ENCODE results near the gene SLC6A6. TPM values are rescaled to one million over a fixed set of nuclear protein-coding genes. Genes with fewer than 3 reads are reported as not detected.
A peak's percentile ranks its signal among the peaks of the same experiment; 100 is the strongest.

SLC6A6 gene
- total RNA-seq, 2 experiments from 2014 or later = 43.4 to 48.8 TPM

GRCh38 chr3:14458434-14459275 lies 56.2 kb downstream of the SLC6A6 start:
- POLR2A ChIA-PET = no interaction called here
- intact Hi-C loops (cut with micrococcal nuclease) = no loop called here
- H3K4me3 Mint-ChIP-seq = no peak overlapping the region
- H3K9me3 Mint-ChIP-seq = no peaks in the 10 kb centered on the region
- no peaks in the 10 kb centered on the region for H3K27me3 Mint-ChIP-seq
- no peak for ATAC-seq
- H3K27ac Mint-ChIP-seq = peak overlapping the region; percentile 2
- peaks cover 27% of the 10 kb centered on the region for H3K4me1 Mint-ChIP-seq (ENCODE audit: low read depth)
- CTCF ChIA-PET = interaction anchor here (0.7 to 2.2 kb wide), 5 partner anchors 9 to 255 kb away, joined by 3 to 18 read pairs (median 4); no protein-coding TSS in a partner anchor
- TF ChIP-seq, protein P1, sequence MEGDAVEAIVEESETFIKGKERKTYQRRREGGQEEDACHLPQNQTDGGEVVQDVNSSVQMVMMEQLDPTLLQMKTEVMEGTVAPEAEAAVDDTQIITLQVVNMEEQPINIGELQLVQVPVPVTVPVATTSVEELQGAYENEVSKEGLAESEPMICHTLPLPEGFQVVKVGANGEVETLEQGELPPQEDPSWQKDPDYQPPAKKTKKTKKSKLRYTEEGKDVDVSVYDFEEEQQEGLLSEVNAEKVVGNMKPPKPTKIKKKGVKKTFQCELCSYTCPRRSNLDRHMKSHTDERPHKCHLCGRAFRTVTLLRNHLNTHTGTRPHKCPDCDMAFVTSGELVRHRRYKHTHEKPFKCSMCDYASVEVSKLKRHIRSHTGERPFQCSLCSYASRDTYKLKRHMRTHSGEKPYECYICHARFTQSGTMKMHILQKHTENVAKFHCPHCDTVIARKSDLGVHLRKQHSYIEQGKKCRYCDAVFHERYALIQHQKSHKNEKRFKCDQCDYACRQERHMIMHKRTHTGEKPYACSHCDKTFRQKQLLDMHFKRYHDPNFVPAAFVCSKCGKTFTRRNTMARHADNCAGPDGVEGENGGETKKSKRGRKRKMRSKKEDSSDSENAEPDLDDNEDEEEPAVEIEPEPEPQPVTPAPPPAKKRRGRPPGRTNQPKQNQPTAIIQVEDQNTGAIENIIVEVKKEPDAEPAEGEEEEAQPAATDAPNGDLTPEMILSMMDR (IDR thresholded peaks at IDR 0.05) = no peak
- DNase-seq = no peak
- peaks cover 43% of the 10 kb centered on the region for H3K36me3 Mint-ChIP-seq (ENCODE audit: low read depth)

DNA sequence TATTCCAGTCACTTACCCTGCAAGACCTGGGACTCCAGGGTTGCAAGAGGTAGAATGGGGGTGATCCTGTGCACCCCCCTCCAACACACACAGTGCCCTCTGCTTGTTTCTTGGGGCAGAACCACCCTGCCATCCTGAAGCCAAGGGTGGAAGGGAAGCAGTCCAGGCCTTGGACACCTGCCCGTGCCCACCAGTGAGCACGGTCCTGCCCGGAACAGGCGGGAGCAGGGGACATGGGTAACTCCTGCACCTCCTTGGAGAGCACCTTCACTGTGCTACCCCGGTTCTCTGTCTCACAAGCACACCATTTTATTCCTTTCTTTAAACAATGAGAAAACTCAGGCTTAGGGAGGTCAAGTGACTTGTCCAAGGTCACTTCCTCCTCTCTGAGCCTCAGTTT lies 57.0 kb downstream of the SLC6A6 start:
- DNase-seq = no peak
- ChIA-PET POLR2A (no interaction called here), CTCF (interaction anchor here (1.3 to 2.2 kb wide), 4 partner anchors 8 to 256 kb away, joined by 3 to 18 read pairs (median 4); no protein-coding TSS in a partner anchor)
- TF ChIP-seq, protein P1 (IDR thresholded peaks at IDR 0.05) = no peak
- Mint-ChIP-seq H3K27me3 (no peaks in the 10 kb centered on the region), H3K4me3 (no peak overlapping the region), H3K9me3 (no peaks in the 10 kb centered on the region), H3K36me3 (ENCODE audit: low read depth) (peaks cover 37% of the 10 kb centered on the region), H3K27ac (no peak overlapping the region), H3K4me1 (ENCODE audit: low read depth) (peaks cover 27% of the 10 kb centered on the region)
- ATAC-seq = no peak
- intact Hi-C loops (cut with micrococcal nuclease) = no loop called here

GRCh38 chr3:14459787-14460186 lies 57.4 kb downstream of the SLC6A6 start:
- intact Hi-C loops (cut with micrococcal nuclease) = loop anchor here (10.0 kb wide), 1 partner anchor 55 kb away; the partner anchor contains the start of gene SLC6A6
- H3K4me1 Mint-ChIP-seq (ENCODE audit: low read depth) = peaks cover 27% of the 10 kb centered on the region
- CTCF ChIA-PET = interaction anchor here (1.3 to 2.2 kb wide), 2 partner anchors 198 to 256 kb away, joined by 4 to 5 read pairs; no protein-coding TSS in a partner anchor
- no peaks in the 10 kb centered on the region for H3K9me3 Mint-ChIP-seq
- no peak overlapping the region for H3K4me3 Mint-ChIP-seq
- no peaks in the 10 kb centered on the region for H3K27me3 Mint-ChIP-seq
- ATAC-seq (no peak), DNase-seq (no peak)
- H3K27ac Mint-ChIP-seq = no peak overlapping the region
- TF ChIP-seq, protein P1 (IDR thresholded peaks at IDR 0.05) = no peak
- POLR2A ChIA-PET = no interaction called here
- H3K36me3 Mint-ChIP-seq (ENCODE audit: low read depth) = peaks cover 36% of the 10 kb centered on the region

DNA sequence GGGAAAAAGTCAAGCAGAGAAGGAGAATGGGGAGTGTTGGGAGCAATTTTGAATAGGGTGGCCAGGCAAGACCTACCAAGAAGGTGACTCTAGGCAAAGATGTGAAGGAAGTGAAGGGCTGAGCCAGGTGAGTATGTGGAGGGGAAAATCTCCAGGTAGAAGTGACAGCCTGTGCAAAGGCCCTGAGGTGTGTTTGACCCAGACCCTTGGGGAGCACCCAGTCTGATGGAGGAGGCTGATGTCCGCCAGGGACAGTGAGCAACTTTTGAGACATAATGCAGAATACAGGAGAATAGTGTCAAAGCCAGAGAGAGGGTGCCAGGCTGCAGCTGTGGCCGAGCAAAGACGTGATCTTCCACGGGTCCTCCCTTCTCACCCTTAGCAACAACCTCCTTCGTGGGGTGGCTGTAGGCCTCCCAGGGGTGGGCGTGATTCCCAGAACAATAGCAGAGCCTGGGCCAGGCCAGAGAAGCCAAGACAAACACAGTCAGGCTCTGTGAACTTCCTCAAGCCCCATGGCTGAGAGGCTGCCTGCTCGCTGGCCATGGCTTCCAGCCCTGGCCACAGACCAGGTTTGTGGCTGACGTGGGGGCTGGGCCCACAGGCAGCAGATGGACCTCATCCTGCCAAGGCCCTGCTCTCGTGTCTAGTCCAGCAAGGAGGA lies 58.1 kb downstream of the SLC6A6 start:
- CTCF ChIA-PET = interaction anchor here (0.5 to 3.2 kb wide), 7 partner anchors 40 to 257 kb away, joined by 3 to 17 read pairs (median 5); partner anchors contain the start of gene SLC6A6
- Mint-ChIP-seq H3K27ac (peak overlapping the region; percentile 35), H3K4me3 (no peak overlapping the region), H3K36me3 (ENCODE audit: low read depth) (peaks cover 34% of the 10 kb centered on the region), H3K4me1 (ENCODE audit: low read depth) (peaks cover 27% of the 10 kb centered on the region), H3K27me3 (no peaks in the 10 kb centered on the region), H3K9me3 (no peaks in the 10 kb centered on the region)
- ATAC-seq (no peak), DNase-seq (no peak)
- intact Hi-C loops (cut with micrococcal nuclease) = loop anchor here (10.0 kb wide), 1 partner anchor 56 kb away; the partner anchor contains the start of gene SLC6A6
- TF ChIP-seq, protein P1 (IDR thresholded peaks at IDR 0.05) = no peak
- POLR2A ChIA-PET = no interaction called here
